Measurements from ENCODE around the gene RRP15. TPM values are rescaled to one million over a fixed set of nuclear protein-coding genes. Genes with fewer than 3 reads are reported as not detected.

RRP15 gene
- total RNA-seq, 2 experiments from 2014 or later = 41.3 to 50.5 TPM

DNA sequence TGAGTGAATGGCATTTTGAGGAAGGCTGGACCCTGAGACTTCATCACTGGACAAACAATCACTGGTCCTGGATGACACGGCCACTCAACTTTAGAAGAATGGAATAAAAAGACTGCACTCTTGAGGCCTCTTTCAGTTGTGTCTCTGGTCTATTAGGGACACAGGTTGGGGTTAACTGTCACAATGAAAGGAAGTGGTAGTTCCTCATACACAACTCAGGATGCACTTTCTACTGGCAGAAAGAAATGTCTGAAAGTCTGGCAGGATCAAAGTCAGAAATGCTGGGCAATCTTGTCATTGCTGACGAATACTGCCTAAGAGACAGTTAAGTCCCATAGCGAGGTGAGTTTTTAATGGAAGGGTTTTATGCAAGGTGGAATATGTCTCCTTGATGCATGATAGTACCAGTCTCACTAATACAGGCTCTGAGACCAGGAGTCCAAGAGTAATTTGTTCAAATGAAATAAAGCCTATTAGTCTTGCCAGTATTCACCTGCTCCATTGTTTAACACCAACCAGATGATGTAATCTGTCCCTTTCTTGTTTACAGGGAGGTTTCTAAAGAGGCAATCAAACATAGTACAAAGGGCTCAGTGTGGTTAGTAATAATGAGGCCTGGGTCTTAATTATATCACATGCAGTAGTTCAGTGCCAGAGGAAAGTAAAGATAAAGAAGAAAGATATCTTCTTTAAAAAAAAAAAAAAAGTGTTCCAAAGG lies 11.2 kb upstream of the RRP15 start:
- Mint-ChIP-seq H3K4me1 (no peaks in the 10 kb centered on the region), H3K9me3 (no peaks in the 10 kb centered on the region), H3K27me3 (no peaks in the 10 kb centered on the region), H3K36me3 (no peaks in the 10 kb centered on the region), H3K4me3 (no peak overlapping the region), H3K27ac (no peak overlapping the region)
- no peak for DNase-seq

DNA sequence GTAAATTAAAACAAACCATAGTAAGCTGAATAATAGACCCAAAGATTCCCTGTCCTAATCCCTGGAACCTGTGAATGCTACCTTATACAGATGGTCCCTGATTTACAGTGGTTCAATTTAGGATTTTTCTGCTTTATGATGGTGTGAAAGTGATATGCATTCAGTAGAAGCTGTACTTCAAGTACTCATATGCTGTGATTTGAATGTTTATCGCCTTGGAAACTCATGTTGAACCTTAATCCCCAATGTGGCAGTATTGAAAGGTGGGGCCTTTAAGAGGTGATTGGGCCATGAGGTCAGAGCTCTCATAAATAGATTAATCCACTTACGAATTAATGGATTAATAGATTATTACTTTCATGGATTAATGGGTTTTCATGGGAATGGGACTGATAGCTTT lies 10.6 kb upstream of the RRP15 start:
- DNase-seq = no peak
- Mint-ChIP-seq H3K4me1 (no peaks in the 10 kb centered on the region), H3K27me3 (no peaks in the 10 kb centered on the region), H3K27ac (no peak overlapping the region), H3K9me3 (no peaks in the 10 kb centered on the region), H3K4me3 (no peak overlapping the region), H3K36me3 (no peaks in the 10 kb centered on the region)

DNA sequence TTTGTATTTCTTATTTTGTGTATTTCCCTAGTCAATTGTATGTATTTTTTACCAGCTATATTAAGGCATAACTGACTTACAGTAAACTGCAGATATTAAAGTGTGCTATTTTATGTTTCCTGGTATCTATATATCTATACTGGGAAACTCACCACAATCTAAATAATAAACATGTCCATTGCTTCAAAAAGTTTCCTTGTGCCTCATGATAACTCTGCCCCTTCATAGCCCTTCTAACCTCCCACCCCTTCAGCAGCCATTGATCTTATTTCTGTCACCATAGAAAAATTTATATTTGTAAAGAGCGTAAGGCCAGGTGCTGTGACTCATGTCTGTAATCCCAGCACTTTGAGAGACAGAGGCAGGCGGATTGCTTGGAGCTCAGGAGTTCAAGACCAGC lies 9.3 kb upstream of the RRP15 start:
- no peak for DNase-seq
- H3K4me1 Mint-ChIP-seq = no peaks in the 10 kb centered on the region
- H3K9me3 Mint-ChIP-seq = no peaks in the 10 kb centered on the region
- no peak overlapping the region for H3K4me3 Mint-ChIP-seq
- H3K36me3 Mint-ChIP-seq = no peaks in the 10 kb centered on the region
- H3K27ac Mint-ChIP-seq = no peak overlapping the region
- no peaks in the 10 kb centered on the region for H3K27me3 Mint-ChIP-seq

DNA sequence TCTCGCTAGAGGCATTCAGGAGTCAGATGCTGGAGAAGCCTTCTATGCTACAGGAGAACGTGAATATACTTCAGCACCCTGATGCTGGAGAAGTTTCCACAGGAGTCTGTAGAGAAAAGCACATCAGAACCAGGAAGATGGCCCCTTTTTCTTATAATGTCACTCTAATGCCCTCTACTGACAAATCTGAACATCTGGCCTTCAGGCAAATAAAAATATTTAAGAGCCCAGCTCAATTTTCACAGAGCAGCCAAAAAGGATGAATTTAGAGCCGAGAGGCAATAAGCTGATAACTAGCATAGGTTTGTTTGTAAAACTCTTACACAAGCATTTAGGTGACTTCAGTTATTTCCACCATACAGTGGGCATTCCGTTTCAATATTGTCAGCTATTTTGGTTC lies 3.8 kb upstream of the RRP15 start:
- Mint-ChIP-seq H3K36me3 (no peaks in the 10 kb centered on the region), H3K4me1 (peaks cover 10% of the 10 kb centered on the region), H3K27me3 (peaks cover 8% of the 10 kb centered on the region), H3K27ac (no peak overlapping the region), H3K4me3 (no peak overlapping the region), H3K9me3 (peaks cover 2% of the 10 kb centered on the region)
- no peak for DNase-seq

DNA sequence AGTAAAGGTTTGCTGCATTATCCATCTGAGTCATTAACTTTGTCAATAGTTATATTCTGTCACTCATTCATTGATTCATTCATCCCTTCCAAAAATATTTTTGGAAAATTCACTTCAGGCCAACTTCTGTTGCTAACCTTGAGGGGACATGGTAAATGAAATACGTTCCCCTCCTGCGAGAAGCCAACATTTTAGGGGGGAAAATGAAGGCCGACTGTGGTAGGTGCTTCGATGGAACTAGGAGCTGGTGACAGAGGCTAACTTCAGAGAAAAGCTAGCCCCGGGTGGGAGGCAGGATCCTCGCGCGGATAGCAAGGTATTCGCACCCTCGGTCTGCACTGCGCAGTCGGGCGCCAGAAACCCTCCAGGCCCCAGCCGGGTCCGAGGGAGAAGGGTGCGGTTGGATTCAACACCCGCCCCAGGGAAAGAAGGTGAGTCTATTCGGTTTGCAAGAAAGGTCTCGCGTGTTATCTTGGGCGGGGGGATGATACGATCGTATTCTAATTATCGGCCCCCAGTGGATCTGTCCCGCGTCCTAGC lies 646 bp upstream of the RRP15 start:
- peaks cover 8% of the 10 kb centered on the region for H3K27me3 Mint-ChIP-seq
- peak overlapping the region; percentile 95 for H3K4me3 Mint-ChIP-seq
- peak overlapping the region; percentile 96 for H3K27ac Mint-ChIP-seq
- peaks cover 2% of the 10 kb centered on the region for H3K9me3 Mint-ChIP-seq
- peaks cover 2% of the 10 kb centered on the region for H3K36me3 Mint-ChIP-seq
- no peak for DNase-seq
- H3K4me1 Mint-ChIP-seq = peaks cover 30% of the 10 kb centered on the region

DNA sequence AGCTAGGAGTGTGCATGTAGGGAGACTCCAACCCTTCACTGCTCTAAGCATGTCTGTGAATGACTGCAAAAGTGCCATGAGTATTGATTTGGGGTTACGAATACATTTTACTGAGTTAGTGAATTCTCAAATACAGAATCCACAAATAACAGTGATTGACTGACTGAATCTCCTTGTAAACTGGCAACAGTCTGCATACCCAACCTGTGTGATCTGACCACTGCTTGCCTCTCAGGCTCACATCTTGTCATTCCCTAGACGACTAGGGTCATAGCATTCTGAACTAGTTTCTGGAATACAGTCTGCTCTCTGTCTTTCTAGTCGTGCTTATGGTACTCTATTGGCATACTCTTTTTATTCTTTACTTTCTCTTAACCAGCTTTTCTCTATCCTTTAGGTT lies 7.4 kb downstream of the RRP15 start:
- Mint-ChIP-seq H3K27me3 (no peaks in the 10 kb centered on the region), H3K9me3 (no peaks in the 10 kb centered on the region), H3K36me3 (peaks cover 15% of the 10 kb centered on the region), H3K4me3 (no peak overlapping the region), H3K4me1 (peaks cover 41% of the 10 kb centered on the region), H3K27ac (no peak overlapping the region)
- no peak for DNase-seq

DNA sequence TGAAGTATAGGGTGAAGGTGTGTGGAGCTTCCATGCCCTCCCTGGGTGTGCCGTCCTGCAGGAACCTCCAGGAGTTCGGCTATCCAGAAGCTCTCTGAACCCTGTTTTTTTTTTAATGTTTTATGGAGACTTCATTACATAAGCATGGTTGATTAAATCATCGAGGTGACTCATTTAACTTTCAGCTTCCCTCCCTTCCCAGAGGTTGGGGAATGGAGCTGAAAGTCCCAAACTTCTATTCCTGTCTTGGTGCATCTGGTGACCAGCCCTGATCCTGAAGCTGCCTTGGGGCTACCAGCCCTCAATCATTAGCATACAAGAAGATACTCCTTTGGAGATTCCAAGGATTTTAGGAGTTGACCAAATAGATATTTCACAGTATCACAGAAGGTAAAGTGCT lies 9.5 kb downstream of the RRP15 start:
- Mint-ChIP-seq H3K4me3 (no peak overlapping the region), H3K27me3 (no peaks in the 10 kb centered on the region), H3K36me3 (peaks cover 14% of the 10 kb centered on the region), H3K9me3 (no peaks in the 10 kb centered on the region), H3K4me1 (peaks cover 36% of the 10 kb centered on the region), H3K27ac (no peak overlapping the region)
- DNase-seq = no peak

DNA sequence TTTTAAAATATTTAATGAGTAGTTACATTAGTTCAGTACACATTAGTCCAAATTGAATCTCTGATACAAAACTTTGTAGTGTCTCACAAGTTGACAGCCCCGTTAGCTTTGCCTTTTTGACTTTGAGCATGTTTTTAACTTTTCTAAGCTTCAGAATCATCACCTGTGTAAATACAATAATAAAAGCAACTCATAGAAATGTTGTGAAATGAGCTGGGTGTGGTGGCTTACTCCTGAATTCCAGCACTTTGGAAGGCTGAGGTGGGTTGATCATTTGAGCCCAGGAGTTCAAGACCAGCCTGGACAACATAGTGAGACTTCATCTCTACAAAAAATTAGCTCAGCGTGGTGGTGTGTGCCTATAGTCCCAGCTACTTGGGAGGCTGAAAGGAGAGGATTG lies 11.1 kb downstream of the RRP15 start:
- Mint-ChIP-seq H3K27ac (no peak overlapping the region), H3K4me1 (peaks cover 33% of the 10 kb centered on the region), H3K4me3 (no peak overlapping the region), H3K36me3 (peaks cover 8% of the 10 kb centered on the region), H3K9me3 (no peaks in the 10 kb centered on the region), H3K27me3 (no peaks in the 10 kb centered on the region)
- DNase-seq = no peak

DNA sequence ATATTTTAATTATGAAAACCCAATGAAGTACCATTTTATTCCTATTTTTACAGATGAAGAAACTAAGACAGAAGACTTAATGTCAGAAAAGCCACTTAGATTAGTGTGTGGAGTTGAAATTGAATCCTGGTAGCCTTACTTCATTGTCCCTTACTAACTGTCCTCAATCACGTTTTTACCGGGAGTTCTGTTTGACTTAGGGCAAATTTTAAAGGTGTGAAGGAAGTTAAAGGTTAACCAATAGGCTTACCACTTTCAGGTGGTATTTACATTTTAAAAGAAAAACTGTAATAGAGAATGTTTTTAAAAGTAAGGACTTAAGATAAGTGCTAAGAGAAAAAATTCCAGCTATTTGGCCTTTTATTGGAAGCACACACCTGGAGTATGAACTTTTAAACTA lies 12.4 kb downstream of the RRP15 start:
- Mint-ChIP-seq H3K4me3 (no peak overlapping the region), H3K27ac (no peak overlapping the region), H3K4me1 (peaks cover 42% of the 10 kb centered on the region), H3K9me3 (no peaks in the 10 kb centered on the region), H3K27me3 (no peaks in the 10 kb centered on the region), H3K36me3 (peaks cover 11% of the 10 kb centered on the region)
- DNase-seq = no peak

DNA sequence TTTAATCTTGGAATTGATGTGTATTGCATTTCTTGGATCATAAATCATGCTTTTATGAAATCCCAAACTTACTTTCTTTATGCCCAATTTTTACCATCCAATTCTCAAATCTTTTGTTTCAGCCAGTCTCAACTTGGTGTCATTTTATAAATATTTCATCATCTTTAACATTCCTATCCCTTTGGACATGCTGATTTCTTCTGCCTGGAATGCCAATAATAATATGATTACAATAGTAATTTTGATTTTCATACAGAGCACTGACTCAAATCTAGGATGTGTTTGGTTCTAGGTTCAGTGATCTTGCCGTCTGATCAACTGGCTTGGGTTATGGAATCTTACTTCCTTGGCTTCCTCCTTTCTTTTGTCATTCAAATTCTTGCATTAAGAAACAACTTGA lies 12.8 kb downstream of the RRP15 start:
- H3K27me3 Mint-ChIP-seq = no peaks in the 10 kb centered on the region
- peaks cover 12% of the 10 kb centered on the region for H3K36me3 Mint-ChIP-seq
- H3K4me1 Mint-ChIP-seq = peaks cover 41% of the 10 kb centered on the region
- H3K9me3 Mint-ChIP-seq = no peaks in the 10 kb centered on the region
- DNase-seq = no peak
- no peak overlapping the region for H3K4me3 Mint-ChIP-seq
- no peak overlapping the region for H3K27ac Mint-ChIP-seq

DNA sequence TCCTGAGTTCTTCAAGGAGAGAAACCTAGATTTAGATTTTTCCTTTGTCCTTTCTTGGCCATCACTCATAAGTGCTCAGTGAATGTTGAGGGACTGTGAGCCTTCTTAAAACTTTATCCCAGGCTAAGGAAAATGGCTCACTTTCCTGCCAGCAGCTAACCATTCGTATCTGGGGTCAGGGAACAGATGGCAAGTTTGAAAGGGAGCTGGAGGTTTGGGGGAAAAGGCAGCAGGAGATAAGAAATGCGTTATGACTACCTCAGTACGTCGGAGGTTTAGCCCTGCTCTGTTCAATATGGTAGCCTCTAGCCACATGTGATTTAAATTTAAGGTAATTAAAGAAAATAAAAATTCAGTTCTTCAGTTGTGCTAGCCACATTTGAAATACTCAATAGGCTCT lies 13.3 kb downstream of the RRP15 start:
- no peak overlapping the region for H3K27ac Mint-ChIP-seq
- no peaks in the 10 kb centered on the region for H3K9me3 Mint-ChIP-seq
- DNase-seq = no peak
- peaks cover 42% of the 10 kb centered on the region for H3K4me1 Mint-ChIP-seq
- H3K27me3 Mint-ChIP-seq = no peaks in the 10 kb centered on the region
- H3K4me3 Mint-ChIP-seq = no peak overlapping the region
- H3K36me3 Mint-ChIP-seq = peaks cover 12% of the 10 kb centered on the region

DNA sequence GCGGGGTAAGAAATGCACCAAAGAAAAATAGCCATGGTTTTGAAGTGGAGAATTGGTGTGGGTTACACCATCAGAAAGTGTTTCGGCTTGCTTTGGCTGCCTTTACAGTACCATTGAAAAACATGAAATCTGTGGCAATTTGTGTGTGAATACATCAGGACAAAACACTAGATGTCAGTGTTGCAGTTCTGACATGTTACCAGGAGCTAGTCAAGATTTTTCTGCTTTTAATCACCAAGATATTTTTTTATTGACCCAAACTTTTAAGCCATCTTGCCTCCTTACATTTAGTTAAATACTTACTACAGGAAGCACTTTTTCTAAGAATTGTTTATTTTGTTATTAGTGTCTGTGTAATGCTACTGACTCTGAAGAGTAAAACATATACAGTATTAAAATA lies 14.3 kb downstream of the RRP15 start:
- peaks cover 36% of the 10 kb centered on the region for H3K4me1 Mint-ChIP-seq
- no peak overlapping the region for H3K27ac Mint-ChIP-seq

DNA sequence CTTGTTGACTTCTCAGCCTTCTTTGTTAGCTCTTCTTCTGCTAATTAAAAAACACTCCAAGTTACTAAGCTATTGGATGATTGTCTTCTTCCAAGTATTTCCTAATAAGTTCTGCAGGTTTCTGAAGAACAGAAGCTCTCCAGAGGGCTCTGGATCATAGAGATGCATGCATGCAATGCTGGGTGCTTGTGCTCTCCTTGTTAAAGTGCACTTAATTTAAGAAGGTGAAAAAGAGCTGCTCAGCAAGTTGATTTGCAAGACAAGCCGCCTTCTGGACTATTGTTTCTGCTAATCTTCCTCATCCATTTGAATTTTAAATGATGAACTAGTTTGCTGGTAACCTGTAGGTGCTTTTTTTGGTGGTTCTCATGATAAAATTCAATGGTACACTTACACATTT lies 16.1 kb downstream of the RRP15 start:
- no peak for DNase-seq
- no peak overlapping the region for H3K27ac Mint-ChIP-seq
- no peak overlapping the region for H3K4me3 Mint-ChIP-seq
- H3K27me3 Mint-ChIP-seq = no peaks in the 10 kb centered on the region
- no peaks in the 10 kb centered on the region for H3K9me3 Mint-ChIP-seq
- peaks cover 16% of the 10 kb centered on the region for H3K36me3 Mint-ChIP-seq
- peaks cover 37% of the 10 kb centered on the region for H3K4me1 Mint-ChIP-seq

More for the DNA sequence above, 14.3 kb downstream of the RRP15 start:
- no peak overlapping the region for H3K4me3 Mint-ChIP-seq
- peaks cover 12% of the 10 kb centered on the region for H3K36me3 Mint-ChIP-seq
- H3K9me3 Mint-ChIP-seq = no peaks in the 10 kb centered on the region
- no peak for DNase-seq
- no peaks in the 10 kb centered on the region for H3K27me3 Mint-ChIP-seq

DNA sequence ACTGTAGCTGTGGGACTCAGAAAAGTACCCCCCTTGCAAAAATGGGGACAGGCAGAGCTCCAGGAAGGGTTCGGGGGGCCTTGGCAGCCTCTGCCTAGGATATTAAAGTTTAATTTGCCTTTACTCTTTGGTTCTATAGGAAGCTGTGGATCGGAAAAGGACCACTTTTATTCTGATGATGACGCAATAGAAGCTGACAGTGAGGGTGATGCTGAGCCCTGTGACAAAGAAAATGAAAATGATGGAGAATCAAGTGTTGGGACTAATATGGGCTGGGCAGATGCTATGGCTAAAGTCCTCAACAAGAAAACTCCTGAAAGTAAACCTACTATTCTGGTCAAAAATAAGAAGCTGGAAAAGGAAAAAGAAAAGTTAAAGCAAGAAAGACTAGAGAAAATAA lies 17.1 kb downstream of the RRP15 start:
- Mint-ChIP-seq H3K4me1 (peaks cover 29% of the 10 kb centered on the region), H3K27me3 (no peaks in the 10 kb centered on the region), H3K9me3 (no peaks in the 10 kb centered on the region), H3K4me3 (no peak overlapping the region), H3K36me3 (peaks cover 11% of the 10 kb centered on the region), H3K27ac (no peak overlapping the region)
- DNase-seq = no peak

DNA sequence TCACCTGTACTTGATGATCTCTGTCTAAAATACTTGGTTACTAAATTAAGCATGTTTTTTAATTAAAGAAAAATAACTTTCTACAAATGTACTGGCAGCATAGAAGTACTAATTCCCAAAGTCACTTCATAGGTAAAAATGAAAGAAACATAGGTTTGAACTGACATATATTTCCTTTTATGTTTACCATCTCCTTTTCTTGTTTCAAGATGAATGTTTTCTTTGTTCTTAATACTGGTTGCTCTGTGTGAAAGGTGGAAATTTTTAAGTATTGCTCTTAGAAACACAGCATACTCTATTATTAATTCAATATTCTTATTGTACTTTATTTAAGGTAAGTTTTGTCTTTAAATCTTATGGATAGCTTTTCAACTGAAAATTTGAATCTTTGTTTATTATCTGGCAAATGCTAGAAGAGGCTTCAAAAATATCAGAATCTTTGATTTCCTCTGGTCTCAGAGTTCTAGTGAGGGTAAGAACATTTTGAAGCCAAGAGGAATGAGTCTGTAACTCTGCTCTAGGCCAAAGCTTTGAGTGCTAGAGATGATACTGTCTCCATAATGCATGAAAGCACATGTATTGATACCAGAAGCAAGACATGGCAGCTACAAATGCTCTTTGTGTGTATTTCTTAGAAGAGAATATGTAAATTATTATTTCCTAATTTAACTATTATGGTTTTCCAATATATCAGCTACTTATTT lies 18.2 kb downstream of the RRP15 start:
- Mint-ChIP-seq H3K27me3 (no peaks in the 10 kb centered on the region), H3K9me3 (no peaks in the 10 kb centered on the region), H3K4me3 (no peak overlapping the region), H3K4me1 (peaks cover 24% of the 10 kb centered on the region), H3K27ac (no peak overlapping the region), H3K36me3 (peaks cover 13% of the 10 kb centered on the region)
- no peak for DNase-seq
